SK-N-MC (cell line): ENCODE measurements around the gene HELZ2.
A peak's percentile ranks its signal among the peaks of the same experiment; 100 is the strongest.

ENCODE experiments used
- DNase-seq: peaks from one replicate; pipeline ENCODE4 v3.0.0-alpha.2; 2011; ENCODE audit warnings: low read depth, low spot score
- H3K27ac ChIP-seq: fragments of 200-600 bp; sonication (generic); 2 replicates; pipeline ENCODE4 v1.5.1; 2016; ENCODE audit warnings: mixed run types
- H3K36me3 ChIP-seq: fragments of 200-600 bp; sonication (generic); 2 replicates; pipeline ENCODE4 v1.6.1; 2017; ENCODE audit warnings: antibody characterized with exemption, low read length, mixed read lengths; ENCODE audit not compliant: insufficient read depth
- H3K4me3 ChIP-seq: fragments of 200-600 bp; sonication (generic); 2 replicates; pipeline ENCODE4 v1.5.1; 2016
- H3K9ac ChIP-seq: fragments of 200-600 bp; sonication (generic); 2 replicates; pipeline ENCODE4 v1.8.0; 2017; ENCODE audit warnings: mixed run types, mixed read lengths; ENCODE audit not compliant: insufficient read length
- H3K9me3 ChIP-seq: fragments of 200-600 bp; sonication (generic); 2 replicates; pipeline ENCODE4 v1.6.1; 2017; ENCODE audit warnings: low read depth, mild to moderate bottlenecking, antibody characterized with exemption, low read length, moderate library complexity, mixed read lengths
- EZH2 ChIP-seq: fragments of 200-600 bp; sonication (generic); IDR thresholded peaks from one replicate; pipeline ENCODE4 v1.6.1; 2017; ENCODE audit warnings: antibody characterized with exemption
- FOXP2 ChIP-seq: optimal IDR thresholded peaks from 2 replicates; pipeline ENCODE3; 2011; ENCODE audit warnings: mild to moderate bottlenecking, moderate library complexity; ENCODE audit not compliant: insufficient read depth; ENCODE audit errors: extremely low read length, control extremely low read depth
- POLR2AphosphoS5 ChIP-seq: IDR thresholded peaks from 2 replicates; pipeline ENCODE4 v1.6.1; 2012; ENCODE audit warnings: mild to moderate bottlenecking, low read depth, low read length, borderline replicate concordance

HELZ2 gene

GRCh38 chr20:63558804-63559484 lies 15.1 kb downstream of the HELZ2 start:
- no peaks in the 10 kb centered on the region for H3K36me3 ChIP-seq
- H3K27ac ChIP-seq, result no peak overlapping the region
- H3K9me3 ChIP-seq, result no peaks in the 10 kb centered on the region
- no peak for DNase-seq
- H3K9ac ChIP-seq, result no peak overlapping the region
- no peak overlapping the region for H3K4me3 ChIP-seq
- no peak for TF ChIP-seq EZH2
- TF ChIP-seq POLR2AphosphoS5, result no peak
- no peak for TF ChIP-seq FOXP2

DNA sequence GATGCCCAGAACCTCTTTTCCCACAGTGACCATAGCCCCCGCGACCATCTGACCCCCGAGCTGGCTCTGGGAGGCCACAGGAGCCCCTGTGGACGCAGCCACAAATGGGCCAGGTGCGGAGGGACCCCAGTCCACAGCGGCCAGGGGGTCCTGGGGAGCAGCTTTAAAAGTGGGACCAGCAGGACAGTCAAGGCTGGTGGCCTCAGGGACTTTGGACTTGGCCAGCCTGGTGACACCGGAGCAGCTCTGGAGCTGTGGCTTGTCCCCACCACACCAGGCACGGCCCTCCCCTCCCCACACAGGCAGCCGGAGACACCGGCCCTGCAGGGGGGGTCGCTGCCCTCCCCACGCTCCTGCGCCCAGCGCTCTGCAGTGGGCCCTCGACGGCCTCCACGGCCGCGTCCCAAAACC lies 16.6 kb downstream of the HELZ2 start:
- no peak overlapping the region for H3K27ac ChIP-seq
- no peaks in the 10 kb centered on the region for H3K36me3 ChIP-seq
- no peak overlapping the region for H3K9ac ChIP-seq
- no peak for TF ChIP-seq EZH2
- no peak for TF ChIP-seq POLR2AphosphoS5
- no peak for TF ChIP-seq FOXP2
- H3K9me3 ChIP-seq, result no peaks in the 10 kb centered on the region
- no peak for DNase-seq
- no peak overlapping the region for H3K4me3 ChIP-seq

GRCh38 chr20:63556873-63557478 lies 17.1 kb downstream of the HELZ2 start:
- no peak for TF ChIP-seq POLR2AphosphoS5
- no peak for TF ChIP-seq EZH2
- TF ChIP-seq FOXP2, result no peak
- no peaks in the 10 kb centered on the region for H3K9me3 ChIP-seq
- no peak for DNase-seq
- H3K36me3 ChIP-seq, result no peaks in the 10 kb centered on the region
- no peak overlapping the region for H3K4me3 ChIP-seq
- H3K27ac ChIP-seq, result no peak overlapping the region
- no peak overlapping the region for H3K9ac ChIP-seq

- TF ChIP-seq POLR2AphosphoS5 (no peak), EZH2 (no peak), FOXP2 (no peak)
- Histone ChIP-seq H3K9me3 (no peaks in the 10 kb centered on the region), H3K4me3 (no peak overlapping the region), H3K36me3 (no peaks in the 10 kb centered on the region), H3K27ac (no peak overlapping the region), H3K9ac (no peak overlapping the region)
- DNase-seq, result no peak
Measured at GRCh38 chr20:63555661-63556381, 18.2 kb downstream of the HELZ2 start.

GRCh38 chr20:63554361-63555278 lies 19.4 kb downstream of the HELZ2 start:
- DNase-seq, result no peak
- Histone ChIP-seq H3K9me3 (no peaks in the 10 kb centered on the region), H3K4me3 (peak overlapping the region; percentile 88), H3K36me3 (no peaks in the 10 kb centered on the region), H3K9ac (peak overlapping the region; percentile 59), H3K27ac (no peak overlapping the region)
- no peak for TF ChIP-seq POLR2AphosphoS5
- TF ChIP-seq FOXP2, result no peak
- TF ChIP-seq EZH2, result no peak

GRCh38 chr20:63553933-63554290 lies 20.1 kb downstream of the HELZ2 start, which contains the start of gene FNDC11:
FNDC11 (plus strand) TSS chr20:63554159; CDS start chr20:63555664, 1,505 bp downstream.
- peak within 1 kb of the TSS; percentile 59 for H3K9ac ChIP-seq
- peak within 1 kb of the TSS; percentile 88 for H3K4me3 ChIP-seq
- no peaks in the 10 kb centered on the region for H3K36me3 ChIP-seq
- TF ChIP-seq EZH2, result no peak
- TF ChIP-seq POLR2AphosphoS5, result no peak
- no peak for TF ChIP-seq FOXP2
- no peak within 1 kb of the TSS for H3K27ac ChIP-seq
- DNase-seq, result no peak
- no peaks in the 10 kb centered on the region for H3K9me3 ChIP-seq

DNA sequence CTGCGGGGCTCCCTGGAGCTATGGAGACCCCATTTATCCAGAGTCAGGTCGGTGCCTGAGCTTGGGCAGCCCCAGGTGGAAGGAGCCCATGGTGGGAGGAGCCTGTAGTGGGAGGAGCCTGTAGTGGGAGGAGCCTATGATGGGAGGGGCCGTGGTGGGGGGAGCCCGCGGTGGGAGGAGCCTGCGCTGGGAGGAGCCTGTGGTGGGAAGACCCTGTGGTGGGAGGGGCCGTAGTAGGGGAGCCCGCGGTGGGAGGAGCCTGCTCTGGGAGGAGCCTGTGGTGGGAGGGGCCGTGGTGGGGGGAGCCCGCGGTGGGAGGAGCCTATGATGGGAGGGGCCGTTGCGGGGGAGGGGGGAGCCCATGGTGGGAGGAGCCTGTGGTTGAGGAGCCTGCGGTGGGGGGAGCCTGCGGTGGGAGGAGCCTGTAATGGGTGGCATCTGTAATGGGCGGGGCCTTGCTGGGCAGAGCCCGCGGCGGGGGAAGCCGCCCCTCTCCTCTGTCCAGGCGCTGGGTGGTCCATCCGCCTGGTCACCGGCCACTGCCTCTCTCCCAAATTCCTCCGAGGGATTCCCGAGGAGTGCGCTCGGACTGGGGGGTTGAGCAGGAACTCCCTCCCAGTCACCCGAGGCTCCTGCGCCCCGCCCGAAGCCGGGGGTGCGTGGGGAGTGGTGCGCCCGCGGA lies 20.6 kb downstream of the HELZ2 start:
- Histone ChIP-seq H3K4me3 (peak overlapping the region; percentile 88), H3K36me3 (no peaks in the 10 kb centered on the region), H3K27ac (no peak overlapping the region), H3K9me3 (no peaks in the 10 kb centered on the region), H3K9ac (peak overlapping the region; percentile 59)
- TF ChIP-seq FOXP2, result no peak
- no peak for TF ChIP-seq EZH2
- no peak for TF ChIP-seq POLR2AphosphoS5
- peak; percentile 62 for DNase-seq
